ENCODE measurements around the gene KBTBD13. TPM values are rescaled to one million over a fixed set of nuclear protein-coding genes. Genes with fewer than 3 reads are reported as not detected.
A peak's percentile ranks its signal among the peaks of the same experiment; 100 is the strongest.

Gene KBTBD13
- total RNA-seq, 1 experiment from 2014 or later = not detected

- DNase-seq (ENCODE audit: unreplicated experiment) = no peak
- H3K4me3 Mint-ChIP-seq (ENCODE audit: unreplicated experiment) = no peak overlapping the region
- ChIA-PET CTCF (interaction anchor here (0.7 to 3.0 kb wide), 6 partner anchors 9 to 63 kb away, joined by 3 to 11 read pairs (median 3); partner anchors contain the start of gene UBAP1L), POLR2A (no interaction called here)
- H3K27me3 Mint-ChIP-seq (ENCODE audit: insufficient read depth, unreplicated experiment) = no peaks in the 10 kb centered on the region
- BruUV-seq (replicated peaks) = no TSS peak
- no peaks in the 10 kb centered on the region for H3K9me3 Mint-ChIP-seq (ENCODE audit: unreplicated experiment)
- no peak overlapping the region for H3K27ac Mint-ChIP-seq (ENCODE audit: low read depth, unreplicated experiment)
- intact Hi-C loops (cut with micrococcal nuclease) = loop anchor here (10.0 kb wide), 1 partner anchor 334 kb away; no protein-coding TSS in a partner anchor
- no peak for TF ChIP-seq CTCF (IDR thresholded peaks at IDR 0.05; ENCODE audit: unreplicated experiment)
- no peaks in the 10 kb centered on the region for H3K36me3 Mint-ChIP-seq (ENCODE audit: insufficient read depth, unreplicated experiment)
- no peaks in the 10 kb centered on the region for H3K4me1 Mint-ChIP-seq (ENCODE audit: insufficient read depth, unreplicated experiment)
These were observed 25.3 kb upstream of the KBTBD13 start for GRCh38 chr15:65051266-65051665.

- Mint-ChIP-seq H3K4me1 (ENCODE audit: insufficient read depth, unreplicated experiment) (peaks cover 4% of the 10 kb centered on the region), H3K27me3 (ENCODE audit: insufficient read depth, unreplicated experiment) (no peaks in the 10 kb centered on the region), H3K4me3 (ENCODE audit: unreplicated experiment) (no peak overlapping the region), H3K9me3 (ENCODE audit: unreplicated experiment) (no peaks in the 10 kb centered on the region), H3K36me3 (ENCODE audit: insufficient read depth, unreplicated experiment) (no peaks in the 10 kb centered on the region), H3K27ac (ENCODE audit: low read depth, unreplicated experiment) (no peak overlapping the region)
- DNase-seq (ENCODE audit: unreplicated experiment) = no peak
- intact Hi-C loops (cut with micrococcal nuclease) = loop anchor here (10.0 kb wide), 1 partner anchor 332 kb away; no protein-coding TSS in a partner anchor
- BruUV-seq (replicated peaks) = no TSS peak
- CTCF ChIA-PET = interaction anchor here (0.6 to 3.5 kb wide), 10 partner anchors 11 to 701 kb away, joined by 3 to 22 read pairs (median 4); no protein-coding TSS in a partner anchor
- POLR2A ChIA-PET = no interaction called here
- TF ChIP-seq CTCF (IDR thresholded peaks at IDR 0.05; ENCODE audit: unreplicated experiment) = no peak
These were observed 23.6 kb upstream of the KBTBD13 start for GRCh38 chr15:65052956-65053355.

- intact Hi-C loops (cut with micrococcal nuclease) = loop anchor here (1.0 to 10.0 kb wide), 4 partner anchors 29 to 330 kb away; partner anchors contain the start of gene RNU5A-1
- no TSS peak for BruUV-seq (replicated peaks)
- no peak overlapping the region for H3K4me3 Mint-ChIP-seq (ENCODE audit: unreplicated experiment)
- peaks cover 4% of the 10 kb centered on the region for H3K4me1 Mint-ChIP-seq (ENCODE audit: insufficient read depth, unreplicated experiment)
- no peaks in the 10 kb centered on the region for H3K9me3 Mint-ChIP-seq (ENCODE audit: unreplicated experiment)
- TF ChIP-seq CTCF (IDR thresholded peaks at IDR 0.05; ENCODE audit: unreplicated experiment) = peak; percentile 83
- H3K27me3 Mint-ChIP-seq (ENCODE audit: insufficient read depth, unreplicated experiment) = no peaks in the 10 kb centered on the region
- H3K27ac Mint-ChIP-seq (ENCODE audit: low read depth, unreplicated experiment) = no peak overlapping the region
- ChIA-PET POLR2A (interaction anchor here (0.8 kb wide), 1 partner anchor 28 kb away, joined by 3 read pairs; no protein-coding TSS in a partner anchor), CTCF (interaction anchor here (0.6 to 3.5 kb wide), 27 partner anchors 9 to 1307 kb away, joined by 3 to 22 read pairs (median 3); partner anchors contain the start of gene SLC51B)
- peak; percentile 63 for DNase-seq (ENCODE audit: unreplicated experiment)
- H3K36me3 Mint-ChIP-seq (ENCODE audit: insufficient read depth, unreplicated experiment) = no peaks in the 10 kb centered on the region
These were observed 22.0 kb upstream of the KBTBD13 start for GRCh38 chr15:65054333-65055200.

- Mint-ChIP-seq H3K4me3 (ENCODE audit: unreplicated experiment) (no peak overlapping the region), H3K36me3 (ENCODE audit: insufficient read depth, unreplicated experiment) (no peaks in the 10 kb centered on the region), H3K27me3 (ENCODE audit: insufficient read depth, unreplicated experiment) (no peaks in the 10 kb centered on the region), H3K27ac (ENCODE audit: low read depth, unreplicated experiment) (no peak overlapping the region), H3K9me3 (ENCODE audit: unreplicated experiment) (no peaks in the 10 kb centered on the region), H3K4me1 (ENCODE audit: insufficient read depth, unreplicated experiment) (peaks cover 4% of the 10 kb centered on the region)
- intact Hi-C loops (cut with micrococcal nuclease) = loop anchor here (2.0 to 10.0 kb wide), 2 partner anchors 241 to 329 kb away; partner anchors contain the start of gene RNU5A-1
- ChIA-PET CTCF (interaction anchor here (0.6 to 3.5 kb wide), 18 partner anchors 8 to 380 kb away, joined by 3 to 22 read pairs (median 3); partner anchors contain the start of gene SLC51B), POLR2A (interaction anchor here (0.8 kb wide), 1 partner anchor 27 kb away, joined by 3 read pairs; no protein-coding TSS in a partner anchor)
- no TSS peak for BruUV-seq (replicated peaks)
- DNase-seq (ENCODE audit: unreplicated experiment) = no peak
- TF ChIP-seq CTCF (IDR thresholded peaks at IDR 0.05; ENCODE audit: unreplicated experiment) = no peak
These were observed 21.2 kb upstream of the KBTBD13 start for GRCh38 chr15:65055201-65055870.
